Thyroid gland (tissue), 4 donors: ENCODE measurements around the gene FBRS. TPM values are rescaled to one million over a fixed set of nuclear protein-coding genes. Genes with fewer than 3 reads are reported as not detected.

Experiments
- DNase-seq, 2 donors: peaks; one replicate each; pipeline ENCODE4 v3.0.0-alpha.2; 2019
- H3K27ac ChIP-seq, 3 donors: fragments of 200-600 bp; sonication (generic); 1 replicate in 2 of 3; 2 replicates in 1 of 3; pipeline ENCODE4 v1.5.1; 2016 to 2019; ENCODE audit warnings: mild to moderate bottlenecking in 1 of 3, moderate library complexity in 1 of 3
- H3K27me3 ChIP-seq: fragments of 200-600 bp; sonication (generic); one replicate; pipeline ENCODE4 v1.5.1; 2019
- H3K36me3 ChIP-seq, 2 donors: fragments of 200-600 bp; sonication (generic); one replicate each; pipeline ENCODE4 v1.5.1; 2016 to 2019
- H3K4me1 ChIP-seq, 2 donors: fragments of 200-600 bp; sonication (generic); one replicate each; pipeline ENCODE4 v1.5.1; 2017 to 2019
- H3K4me3 ChIP-seq, 3 donors: fragments of 200-600 bp; sonication (generic); replicated peaks in 1 of 3; 1 replicate in 2 of 3; 2 replicates in 1 of 3; pipeline ENCODE4 v1.5.1; 2016; ENCODE audit warnings: mild to moderate bottlenecking in 1 of 3
- H3K9me3 ChIP-seq: fragments of 200-600 bp; sonication (generic); one replicate; pipeline ENCODE4 v1.5.1; 2017
- POLR2A ChIP-seq, 2 donors: fragments of 450-650 bp; IDR thresholded peaks; one replicate each; pipeline ENCODE4 v1.6.1; 2017; ENCODE audit warnings: antibody characterized with exemption in 2 of 2, mild to moderate bottlenecking in 2 of 2, moderate library complexity in 1 of 2
- WGBS, 2 donors: methylation state at CpG; one replicate each; pipeline ENCODE4 v1.1.5; 2017; 5-methylcytosine and 5-hydroxymethylcytosine counted together
- intact Hi-C: fragments of 100-400 bp; cut with DNase I; formaldehyde crosslinking; loops from one replicate; pipeline ENCODE4 v1.15.1; 2023
- total RNA-seq, 4 donors: library from RNA; depleted of rRNA; stranded (reverse); fragments of >200 nt; gene quantifications; one replicate each; pipeline ENCODE4 v1.2.3, GENCODE V29; 2016
- TF ChIP-seq, protein P1 (sequence below), 6 experiments: fragments of 200-600 bp in 3 of 6; fragments of 450-650 bp in 3 of 6; sonication (generic) in 3 of 6; IDR thresholded peaks; one replicate each; pipeline ENCODE4 v1.5.1; 2016 to 2019; ENCODE audit warnings: antibody characterized with exemption in 6 of 6, mild to moderate bottlenecking in 2 of 6, inconsistent platforms in 1 of 6, moderate library complexity in 1 of 6

Gene FBRS
- total RNA-seq, 4 donors from 2014 or later, result 35.6 to 56.8 (median 42.1) TPM

DNA sequence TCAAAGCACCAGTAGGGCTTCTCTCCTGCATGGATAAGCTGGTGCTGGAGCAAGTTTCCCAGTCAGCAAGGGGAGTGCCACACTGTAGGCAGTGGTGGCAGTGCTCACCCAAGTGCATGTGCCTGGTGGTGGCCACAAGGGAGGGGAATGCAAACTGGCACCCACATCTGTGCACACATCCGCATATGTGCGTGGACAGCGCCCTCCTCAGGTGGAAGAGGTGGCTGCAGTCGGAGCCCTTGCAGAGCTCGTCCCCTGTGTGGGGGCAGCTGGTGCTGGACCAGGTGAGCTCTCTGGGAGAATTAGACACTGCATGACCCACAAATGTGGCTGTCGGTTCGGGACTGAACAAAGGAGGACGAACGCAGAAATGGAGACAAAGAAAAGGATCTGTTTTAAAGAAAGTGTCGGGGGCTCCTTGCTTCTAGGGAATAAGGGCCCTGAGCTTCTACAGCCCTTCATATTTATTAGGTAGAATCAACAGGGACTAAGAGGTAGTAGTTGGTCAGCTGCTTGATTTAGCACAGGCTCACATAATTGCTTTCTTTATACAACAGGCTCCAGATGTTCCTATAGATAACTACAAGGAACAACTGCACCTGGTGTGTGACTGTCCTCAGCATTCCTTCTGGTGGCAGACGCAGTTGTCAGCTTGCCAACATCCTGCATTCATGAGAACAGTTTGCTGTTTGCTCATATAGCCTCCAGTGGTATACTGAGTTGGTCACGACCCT is 42.7 kb upstream of the FBRS start:
- 37 to 38% methylated on average over 12 of the region's 12 CpGs for WGBS, 2 donors
- intact Hi-C loops, result no loop called here
- Histone ChIP-seq H3K36me3 (no peaks in the 10 kb centered on the region), H3K27ac (no peak overlapping the region), H3K4me3 (no peak overlapping the region), H3K9me3 (no peaks in the 10 kb centered on the region), H3K27me3 (no peaks in the 10 kb centered on the region), H3K4me1 (no peaks in the 10 kb centered on the region)
- DNase-seq, result peak in 1 of 2 donors; percentile 15
- TF ChIP-seq, protein P1, sequence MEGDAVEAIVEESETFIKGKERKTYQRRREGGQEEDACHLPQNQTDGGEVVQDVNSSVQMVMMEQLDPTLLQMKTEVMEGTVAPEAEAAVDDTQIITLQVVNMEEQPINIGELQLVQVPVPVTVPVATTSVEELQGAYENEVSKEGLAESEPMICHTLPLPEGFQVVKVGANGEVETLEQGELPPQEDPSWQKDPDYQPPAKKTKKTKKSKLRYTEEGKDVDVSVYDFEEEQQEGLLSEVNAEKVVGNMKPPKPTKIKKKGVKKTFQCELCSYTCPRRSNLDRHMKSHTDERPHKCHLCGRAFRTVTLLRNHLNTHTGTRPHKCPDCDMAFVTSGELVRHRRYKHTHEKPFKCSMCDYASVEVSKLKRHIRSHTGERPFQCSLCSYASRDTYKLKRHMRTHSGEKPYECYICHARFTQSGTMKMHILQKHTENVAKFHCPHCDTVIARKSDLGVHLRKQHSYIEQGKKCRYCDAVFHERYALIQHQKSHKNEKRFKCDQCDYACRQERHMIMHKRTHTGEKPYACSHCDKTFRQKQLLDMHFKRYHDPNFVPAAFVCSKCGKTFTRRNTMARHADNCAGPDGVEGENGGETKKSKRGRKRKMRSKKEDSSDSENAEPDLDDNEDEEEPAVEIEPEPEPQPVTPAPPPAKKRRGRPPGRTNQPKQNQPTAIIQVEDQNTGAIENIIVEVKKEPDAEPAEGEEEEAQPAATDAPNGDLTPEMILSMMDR (IDR thresholded peaks at IDR 0.05), result peak in 1 of 6 experiments; percentile 10
- no peak for TF ChIP-seq POLR2A (IDR thresholded peaks at IDR 0.05)

DNA sequence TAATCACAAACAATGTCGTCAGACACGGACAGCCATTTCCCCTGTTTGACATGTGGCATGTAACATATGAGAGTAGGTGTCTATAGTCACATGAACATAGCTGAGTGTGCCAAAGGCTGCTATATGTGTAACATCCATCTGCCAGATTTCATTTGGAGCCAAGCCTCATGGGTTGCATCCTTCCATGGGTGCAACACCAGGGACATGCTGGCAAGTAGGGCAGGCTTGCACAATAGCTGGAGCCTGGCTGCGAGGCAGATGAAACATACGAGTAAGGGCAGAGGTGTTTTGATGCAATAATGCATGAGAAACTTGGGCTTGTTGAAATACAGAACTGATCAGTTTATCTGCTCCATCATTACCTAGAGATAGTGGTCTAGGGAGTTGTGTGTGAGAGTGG is 39.0 kb upstream of the FBRS start:
- intact Hi-C loops, result no loop called here
- no peaks in the 10 kb centered on the region for H3K4me1 ChIP-seq
- no peak overlapping the region for H3K4me3 ChIP-seq
- WGBS, 2 donors, result 84 to 87% methylated on average over 4 of the region's 4 CpGs
- DNase-seq, result no peak
- no peak overlapping the region for H3K27ac ChIP-seq
- no peaks in the 10 kb centered on the region for H3K36me3 ChIP-seq
- H3K27me3 ChIP-seq, result no peaks in the 10 kb centered on the region
- TF ChIP-seq, protein P1 (IDR thresholded peaks at IDR 0.05), result no peak
- no peak for TF ChIP-seq POLR2A (IDR thresholded peaks at IDR 0.05)
- H3K9me3 ChIP-seq, result no peaks in the 10 kb centered on the region

GRCh38 chr16:30619638-30620037 is 38.6 kb upstream of the FBRS start:
- Histone ChIP-seq H3K9me3 (no peaks in the 10 kb centered on the region), H3K27ac (no peak overlapping the region), H3K4me3 (no peak overlapping the region), H3K27me3 (no peaks in the 10 kb centered on the region), H3K36me3 (no peaks in the 10 kb centered on the region), H3K4me1 (no peaks in the 10 kb centered on the region)
- intact Hi-C loops, result no loop called here
- WGBS, 2 donors, result 81 to 90% methylated on average over 5 of the region's 5 CpGs
- DNase-seq, result no peak
- TF ChIP-seq POLR2A (IDR thresholded peaks at IDR 0.05), result no peak
- TF ChIP-seq, protein P1 (IDR thresholded peaks at IDR 0.05), result no peak

- H3K4me3 ChIP-seq, result no peak overlapping the region
- H3K9me3 ChIP-seq, result no peaks in the 10 kb centered on the region
- TF ChIP-seq, protein P1 (IDR thresholded peaks at IDR 0.05), result no peak
- TF ChIP-seq POLR2A (IDR thresholded peaks at IDR 0.05), result no peak
- no peaks in the 10 kb centered on the region for H3K4me1 ChIP-seq
- H3K27ac ChIP-seq, result no peak overlapping the region
- DNase-seq, result no peak
- H3K36me3 ChIP-seq, result no peaks in the 10 kb centered on the region
- WGBS, 2 donors, result 41 to 54% methylated on average over 3 of the region's 3 CpGs
- H3K27me3 ChIP-seq, result no peaks in the 10 kb centered on the region
- intact Hi-C loops, result no loop called here
These were observed 38.1 kb upstream of the FBRS start for GRCh38 chr16:30620169-30620568.

DNA sequence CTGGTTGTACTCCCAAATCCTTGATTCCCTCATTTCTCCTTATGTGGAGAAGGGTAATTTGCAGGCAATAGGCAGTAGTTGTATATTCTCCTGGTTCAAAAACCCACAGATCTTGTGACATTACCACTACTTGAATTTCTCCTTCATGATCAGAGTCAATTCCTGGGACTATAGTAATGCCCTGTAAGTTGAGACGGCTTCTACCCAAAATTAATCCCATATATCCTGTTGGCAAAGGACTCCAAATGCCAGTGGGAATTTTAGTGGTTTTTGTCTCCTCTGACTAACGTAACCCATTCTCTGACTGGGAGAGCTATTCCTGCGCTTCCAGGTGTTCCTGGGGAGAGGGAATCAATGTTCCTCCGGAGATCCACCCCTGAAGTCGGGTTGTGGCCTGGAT is 36.5 kb upstream of the FBRS start:
- TF ChIP-seq POLR2A (IDR thresholded peaks at IDR 0.05), result no peak
- TF ChIP-seq, protein P1 (IDR thresholded peaks at IDR 0.05), result no peak
- intact Hi-C loops, result no loop called here
- WGBS, 2 donors, result 86 to 88% methylated on average over 2 to 5 of the region's 5 CpGs
- H3K27ac ChIP-seq, result no peak overlapping the region
- no peak overlapping the region for H3K4me3 ChIP-seq
- H3K4me1 ChIP-seq, result no peaks in the 10 kb centered on the region
- no peaks in the 10 kb centered on the region for H3K36me3 ChIP-seq
- DNase-seq, result no peak
- H3K27me3 ChIP-seq, result no peaks in the 10 kb centered on the region
- H3K9me3 ChIP-seq, result no peaks in the 10 kb centered on the region
